H1 (cell line): ENCODE results near the gene TCERG1. TPM values are rescaled to one million over a fixed set of nuclear protein-coding genes. Genes with fewer than 3 reads are reported as not detected.
A peak's percentile ranks its signal among the peaks of the same experiment; 100 is the strongest.

ENCODE experiments used
- CTCF ChIA-PET: fragments of 300-600 bp; sonication (Branson Sonifier 250); formaldehyde crosslinking; loops from one replicate; lab custom pipeline; 2021; ENCODE audit not compliant: partially characterized antibody; lab: Charles Lee
- POLR2A ChIA-PET: fragments of 300-600 bp; sonication (Branson Sonifier 250); formaldehyde crosslinking; loops from one replicate; lab custom pipeline; 2021; ENCODE audit warnings: inconsistent platforms; ENCODE audit not compliant: partially characterized antibody; lab: Charles Lee
- DNase-seq, 2 experiments: peaks; one replicate each; pipeline versions ENCODE4 v3.0.0 to v3.0.0-alpha.2; 2010 to 2022; ENCODE audit warnings: low spot score in 2 of 2, low read depth in 1 of 2, mixed read lengths in 1 of 2
- FAIRE-seq: peaks from 2 replicates; lab custom pipeline; 2011; peaks lifted over from hg19 to GRCh38; lab: Jason Lieb, UNC
- H2AFZ ChIP-seq: 2 replicates; pipeline ENCODE4 v1.8.1; 2012; ENCODE audit warnings: low read length, inconsistent platforms
- H2AK5ac ChIP-seq: 2 replicates; pipeline ENCODE4 v1.6.1; 2013; ENCODE audit warnings: low read depth, low read length
- H2BK120ac ChIP-seq: replicated peaks from 2 replicates; pipeline ENCODE3; 2013; ENCODE audit warnings: low read depth, low read length, inconsistent platforms
- H2BK12ac ChIP-seq: 2 replicates; pipeline ENCODE4 v1.6.1; 2013; ENCODE audit warnings: low read depth, low read length
- H2BK15ac ChIP-seq: 2 replicates; pipeline ENCODE4 v1.6.1; 2013; ENCODE audit warnings: low read length
- H2BK20ac ChIP-seq: 2 replicates; pipeline ENCODE4 v1.6.1; 2013; ENCODE audit warnings: low read length
- H2BK5ac ChIP-seq: 2 replicates; pipeline ENCODE4 v1.6.1; 2013; ENCODE audit warnings: low read depth, low read length
- H3K14ac ChIP-seq: 2 replicates; pipeline ENCODE4 v1.6.1; 2013; ENCODE audit warnings: inconsistent platforms; ENCODE audit not compliant: insufficient read length
- H3K18ac ChIP-seq: 2 replicates; pipeline ENCODE4 v1.6.1; 2013; ENCODE audit warnings: low read length; ENCODE audit errors: extremely low read depth
- H3K23ac ChIP-seq: 2 replicates; pipeline ENCODE4 v1.6.1; 2013; ENCODE audit warnings: inconsistent platforms; ENCODE audit not compliant: insufficient read length
- H3K23me2 ChIP-seq: 2 replicates; pipeline ENCODE4 v1.6.1; 2013; ENCODE audit warnings: low read depth, low read length
- H3K27ac ChIP-seq: 2 replicates; pipeline ENCODE4 v1.6.1; 2011; ENCODE audit warnings: low read depth, low read length, inconsistent platforms
- H3K27me3 ChIP-seq, 4 experiments: replicated peaks in 1 of 4; 1 replicate in 1 of 4; 2 replicates in 3 of 4; pipeline versions ENCODE4 v1.6.1 to v1.8.1; 2011 to 2013; ENCODE audit warnings: low read length in 3 of 4, mild to moderate bottlenecking in 3 of 4, inconsistent platforms in 2 of 4, mixed read lengths in 2 of 4, moderate library complexity in 1 of 4; ENCODE audit not compliant: control insufficient read depth in 3 of 4, insufficient read depth in 3 of 4; ENCODE audit errors: extremely low read depth in 1 of 4
- H3K36me3 ChIP-seq, 4 experiments: 2 replicates each; pipeline versions ENCODE4 v1.6.1 to v1.8.1; 2011 to 2013; ENCODE audit warnings: mild to moderate bottlenecking in 4 of 4, low read length in 3 of 4, moderate library complexity in 2 of 4, control low read depth in 1 of 4, inconsistent platforms in 1 of 4; ENCODE audit not compliant: insufficient read depth in 4 of 4, control insufficient read depth in 2 of 4
- H3K4ac ChIP-seq: replicated peaks from 2 replicates; pipeline ENCODE3; 2013; ENCODE audit warnings: low read length, low read depth, mixed read lengths, inconsistent platforms; ENCODE audit not compliant: insufficient read length
- H3K4me1 ChIP-seq, 4 experiments: replicated peaks in 1 of 4; 1 replicate in 1 of 4; 2 replicates in 3 of 4; pipeline versions ENCODE4 v1.6.1 to v1.8.1; 2011 to 2013; ENCODE audit warnings: low read length in 3 of 4, inconsistent platforms in 2 of 4, mixed read lengths in 1 of 4; ENCODE audit not compliant: insufficient read depth in 4 of 4, control insufficient read depth in 3 of 4
- H3K4me2 ChIP-seq, 2 experiments: 2 replicates each; pipeline versions ENCODE4 v1.6.1 to v1.8.1; 2011 to 2013; ENCODE audit warnings: low read depth in 2 of 2, low read length in 2 of 2, control low read depth in 1 of 2, inconsistent platforms in 1 of 2, mild to moderate bottlenecking in 1 of 2; ENCODE audit not compliant: insufficient read depth in 1 of 2
- H3K4me3 ChIP-seq, 4 experiments: fragments of 200-600, 300-600 bp in 1 of 4; sonication (generic), shearing (Covaris generic), sonication (Bioruptor Twin) in 1 of 4; 2 replicates each; pipeline versions ENCODE4 v1.5.1 to v1.8.1; 2011 to 2016; ENCODE audit warnings: low read length in 4 of 4, low read depth in 3 of 4, control low read depth in 2 of 4, inconsistent platforms in 2 of 4, mild to moderate bottlenecking in 2 of 4, mixed read lengths in 1 of 4, moderate library complexity in 1 of 4; ENCODE audit not compliant: insufficient read depth in 2 of 4; ENCODE audit errors: extremely low read depth in 1 of 4
- H3K56ac ChIP-seq: replicated peaks from 2 replicates; pipeline ENCODE3; 2013; ENCODE audit warnings: low read depth, mild to moderate bottlenecking, mixed read lengths, low read length, inconsistent platforms; ENCODE audit not compliant: insufficient read length
- H3K79me1 ChIP-seq: 2 replicates; pipeline ENCODE4 v1.6.1; 2013; ENCODE audit warnings: low read depth, low read length, control low read depth
- H3K79me2 ChIP-seq, 2 experiments: 2 replicates each; pipeline versions ENCODE4 v1.6.1 to v1.8.1; 2012 to 2013; ENCODE audit warnings: low read length in 2 of 2, mild to moderate bottlenecking in 2 of 2, inconsistent platforms in 1 of 2; ENCODE audit not compliant: insufficient read depth in 2 of 2, control insufficient read depth in 1 of 2
- H3K9ac ChIP-seq, 4 experiments: replicated peaks in 1 of 4; 1 replicate in 1 of 4; 2 replicates in 3 of 4; pipeline versions ENCODE4 v1.6.1 to v1.8.1; 2011 to 2013; ENCODE audit warnings: low read depth in 3 of 4, low read length in 3 of 4, control low read depth in 2 of 4, mild to moderate bottlenecking in 2 of 4, moderate library complexity in 2 of 4, inconsistent platforms in 1 of 4; ENCODE audit errors: extremely low read depth in 1 of 4
- H3K9me3 ChIP-seq, 2 experiments: 2 replicates each; pipeline versions ENCODE4 v1.6.1 to v1.8.1; 2012 to 2013; ENCODE audit warnings: mild to moderate bottlenecking in 2 of 2, moderate library complexity in 2 of 2, control low read depth in 1 of 2, inconsistent platforms in 1 of 2, low read depth in 1 of 2, low read length in 1 of 2, mixed read lengths in 1 of 2; ENCODE audit not compliant: insufficient read depth in 2 of 2
- H4K20me1 ChIP-seq, 2 experiments: replicated peaks in 1 of 2; 2 replicates each; pipeline versions ENCODE3 to v1.8.1; 2011 to 2013; ENCODE audit warnings: inconsistent platforms in 2 of 2, low read length in 2 of 2, mild to moderate bottlenecking in 1 of 2; ENCODE audit not compliant: insufficient read depth in 2 of 2, control insufficient read depth in 1 of 2
- H4K5ac ChIP-seq: 2 replicates; pipeline ENCODE4 v1.6.1; 2013; ENCODE audit warnings: low read length, low read depth, mixed read lengths, inconsistent platforms; ENCODE audit not compliant: insufficient read length
- H4K8ac ChIP-seq: 2 replicates; pipeline ENCODE4 v1.8.0; 2013; ENCODE audit warnings: mild to moderate bottlenecking, moderate library complexity, low read length, inconsistent platforms; ENCODE audit not compliant: insufficient read depth; ENCODE audit errors: extremely low read depth
- H4K91ac ChIP-seq: replicated peaks from 2 replicates; pipeline ENCODE3; 2013; ENCODE audit warnings: low read length, mixed read lengths, inconsistent platforms; ENCODE audit not compliant: insufficient read length
- CEBPB ChIP-seq: IDR thresholded peaks from 2 replicates; pipeline ENCODE4 v1.6.1; 2012; ENCODE audit warnings: low read depth, low read length
- ZNF274 ChIP-seq: IDR thresholded peaks from 2 replicates; pipeline ENCODE4 v1.7.0; 2012; ENCODE audit warnings: low read length, borderline replicate concordance; ENCODE audit errors: extremely low read depth
- WGBS, 2 experiments: shearing (Covaris generic) in 1 of 2; methylation state at CpG; one replicate each; pipeline versions ENCODE4 v1.1.6 to v1.1.7; 2013 to 2015; ENCODE audit warnings: low lambda C conversion rate in 2 of 2, mixed read lengths in 2 of 2, inconsistent platforms in 1 of 2, low coverage in 1 of 2, missing lambda C conversion rate in 1 of 2; ENCODE audit not compliant: insufficient replicate concordance in 2 of 2, insufficient coverage in 1 of 2, insufficient read length in 1 of 2; ENCODE audit errors: extremely low coverage in 1 of 2, missing lambda C conversion rate in 1 of 2; 5-methylcytosine and 5-hydroxymethylcytosine counted together
- polyA plus RNA-seq, 7 experiments: library from polyadenylated mRNA; depleted of rRNA in 3 of 7; stranded (reverse) in 5 of 7; unstranded in 2 of 7; fragments of >200 nt in 5 of 7; fragments of 200-250 nt in 2 of 7; gene quantifications; 1 replicate in 5 of 7; 2 replicates in 1 of 7; 4 replicates in 1 of 7; pipeline versions ENCODE4 v1.2.1 to v1.2.3, GENCODE V29; 2011 to 2013; ENCODE audit warnings: missing spikeins in 2 of 7, mixed read lengths in 2 of 7
- total RNA-seq: library from RNA; stranded (reverse); fragmentation: NEBNext Ultra II Directional; extraction: Animal tissue kit (Norgen Biotek cat#: 25700); gene quantifications from 2 replicates; pipeline ENCODE4 v1.2.1, GENCODE V29; 2021

TCERG1 gene
- total and polyA plus RNA-seq, 2 of the 8 experiments (the other 6 are each of a cell fraction or from before 2014, with no cell fraction given) = 105 to 122 TPM

GRCh38 chr5:146510559-146511125 lies 63.5 kb downstream of the TCERG1 start:
- Histone ChIP-seq H2AFZ (no peak overlapping the region), H3K23me2 (no peaks in the 10 kb centered on the region), H3K79me2 (no peaks in the 10 kb centered on the region), H2BK15ac (no peak overlapping the region), H4K8ac (no peak overlapping the region), H3K23ac (no peak overlapping the region)
- TF ChIP-seq ZNF274 (no peak), CEBPB (peak; percentile 65; the same call in 1 of the 2 replicates)
- TF ChIP-seq, all 59 proteins: peak for 1
- Histone ChIP-seq H3K4me1 (no peaks in the 10 kb centered on the region), H2BK5ac (no peak overlapping the region), H4K20me1 (peaks cover 0 to 2% of the 10 kb centered on the region in 2 experiments), H3K18ac (no peak overlapping the region), H3K9me3 (no peaks in the 10 kb centered on the region), H2BK120ac (no peak overlapping the region), H4K5ac (no peak overlapping the region), H3K4me2 (no peak overlapping the region), H3K56ac (no peak overlapping the region), H2BK20ac (no peak overlapping the region), H3K27ac (no peak overlapping the region), H4K91ac (no peak overlapping the region), H2AK5ac (no peak overlapping the region), H3K27me3 (no peaks in the 10 kb centered on the region), H3K9ac (no peak overlapping the region), H3K14ac (no peak overlapping the region), H3K4me3 (no peak overlapping the region), H2BK12ac (no peak overlapping the region), H3K79me1 (no peaks in the 10 kb centered on the region), H3K36me3 (peaks cover 9 to 55% (median 39%) of the 10 kb centered on the region in 4 experiments), H3K4ac (no peak overlapping the region)
- no peak for DNase-seq
- ChIA-PET CTCF (interaction anchor here (0.6 to 1.2 kb wide), 3 partner anchors 13 to 305 kb away, joined by 3 to 4 read pairs (median 3); no protein-coding TSS in a partner anchor), POLR2A (no interaction called here)
- 90% methylated on average over 9 of the region's 9 CpGs; no CpG with 5 or more reads in 1 of the 2 experiments for WGBS, 2 experiments
- FAIRE-seq = no peak
